GM19043 (cell line): ENCODE results near the gene FOXD2.

Experiments
- ATAC-seq: cut with Tn5 transposase; IDR thresholded peaks from one replicate; pipeline ENCODE4 v1.9.1; 2021; ENCODE audit warnings: low read depth; ENCODE audit not compliant: unreplicated experiment

Gene FOXD2

DNA sequence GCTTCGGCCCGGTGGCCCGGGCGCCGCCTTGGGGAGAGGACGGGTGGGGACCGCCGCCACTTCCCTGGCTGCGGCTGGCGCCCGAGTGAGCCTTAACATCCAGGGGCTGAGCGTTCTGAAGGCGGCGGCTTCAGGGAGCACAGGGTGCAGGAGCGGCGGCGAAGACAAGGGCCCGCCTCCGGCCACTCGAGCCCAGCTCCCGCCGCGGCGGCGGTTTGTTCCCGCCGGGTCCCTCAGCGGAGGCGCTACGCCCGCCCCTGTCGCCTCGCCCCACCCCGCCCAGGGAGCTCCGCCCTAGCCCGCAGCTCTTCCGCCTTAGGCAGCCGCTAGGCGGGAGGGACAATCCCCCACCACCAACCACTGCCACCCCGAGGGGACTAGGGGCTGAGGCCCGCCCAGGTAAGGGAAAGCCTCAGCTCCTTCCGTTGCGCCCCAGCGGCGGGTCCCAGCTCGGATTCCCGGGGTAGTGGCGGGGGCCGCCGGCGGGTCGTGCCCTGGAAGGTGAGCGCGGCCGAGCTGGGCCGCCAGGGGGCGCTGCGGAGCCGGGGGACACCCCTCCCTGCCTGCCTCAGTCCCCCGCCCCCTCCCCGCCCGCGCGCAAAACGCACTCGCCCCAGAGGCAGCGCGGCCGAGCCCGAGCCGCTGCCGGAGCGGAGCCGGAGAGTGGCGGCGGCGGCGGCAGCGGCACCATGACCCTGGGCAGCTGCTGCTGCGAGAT lies at the start of gene FOXD2:
Gene FOXD2, plus strand, starts transcription at position 598 of the 718 bp plus-strand sequence. Its CDS starts 92 bp downstream, at position 690.
- ATAC-seq = peak; percentile 73

DNA sequence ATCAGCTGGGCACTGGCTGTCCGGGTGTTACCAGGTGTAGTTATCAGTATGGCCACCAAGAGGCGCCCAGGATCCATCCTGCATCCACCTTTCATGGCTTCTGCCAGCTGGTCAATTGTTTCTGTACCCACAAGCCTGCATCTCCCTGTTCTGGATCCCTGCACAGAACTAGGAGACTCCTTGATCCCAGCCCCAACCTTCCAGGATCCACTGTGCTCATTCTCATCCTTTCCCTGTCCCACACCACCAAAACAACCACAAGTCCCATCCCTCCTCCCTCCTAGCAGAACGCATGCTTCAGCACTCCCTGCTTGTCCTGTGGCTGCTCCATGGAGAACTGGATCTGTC lies 49.0 kb upstream of the FOXD2 start:
- ATAC-seq = peak; percentile 71

DNA sequence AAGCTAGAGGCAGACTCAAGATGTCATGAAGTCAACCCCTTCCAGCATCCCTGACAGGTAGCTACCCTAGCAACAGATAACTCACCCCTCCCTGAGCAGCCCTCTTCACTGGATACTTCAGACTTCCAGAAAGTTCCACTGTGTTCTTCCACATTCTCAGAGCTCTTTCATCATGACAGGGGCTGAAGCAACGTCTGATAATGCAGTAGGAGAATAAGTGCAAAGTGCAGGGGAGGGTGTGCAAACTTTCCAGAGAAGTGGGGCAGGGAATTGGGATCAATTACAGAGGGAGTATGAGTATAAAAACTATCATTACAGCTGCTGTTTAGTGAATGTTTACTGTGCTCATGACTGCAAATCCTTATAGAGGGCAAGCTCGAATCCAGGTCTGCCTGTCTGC lies 48.1 kb upstream of the FOXD2 start:
- no peak for ATAC-seq

DNA sequence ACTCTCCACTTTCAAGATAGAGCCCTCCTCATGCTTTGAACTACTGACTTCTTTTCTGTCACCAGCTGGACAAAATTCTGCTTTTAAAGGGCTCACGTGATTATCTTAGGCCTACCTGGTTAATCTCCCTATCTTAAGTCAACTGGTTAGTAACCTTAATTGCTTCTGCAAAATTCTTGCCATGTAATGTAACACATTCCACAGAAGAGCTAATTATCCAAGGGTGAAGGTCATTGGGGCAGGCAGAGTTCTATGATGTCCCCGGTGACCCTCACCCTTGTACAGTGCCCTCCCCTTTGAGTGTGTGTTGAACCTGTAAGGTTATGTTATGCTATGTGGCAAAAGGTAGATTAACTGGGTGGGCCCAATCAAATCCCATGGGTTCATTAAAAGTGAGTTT lies 47.0 kb upstream of the FOXD2 start:
- no peak for ATAC-seq

DNA sequence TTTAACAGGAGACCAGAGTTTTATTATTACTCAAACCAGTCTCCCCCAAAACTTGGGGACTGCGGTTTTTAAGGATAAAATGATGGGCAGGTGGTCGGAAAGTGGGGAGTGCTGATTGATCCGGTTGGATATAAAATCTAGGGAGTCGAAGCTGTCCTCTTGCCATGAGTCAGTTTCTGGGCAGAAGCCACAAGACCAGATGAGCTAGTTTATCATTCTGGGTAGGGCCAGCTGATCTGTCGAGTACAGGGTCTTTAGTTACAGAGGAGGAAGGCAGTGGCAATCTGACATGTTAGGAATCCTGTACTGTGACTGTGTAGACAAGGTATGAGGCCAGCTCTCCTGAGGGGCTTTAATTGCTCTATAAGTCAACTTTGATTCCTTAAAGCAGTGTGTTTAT lies 44.7 kb upstream of the FOXD2 start:
- ATAC-seq = no peak

DNA sequence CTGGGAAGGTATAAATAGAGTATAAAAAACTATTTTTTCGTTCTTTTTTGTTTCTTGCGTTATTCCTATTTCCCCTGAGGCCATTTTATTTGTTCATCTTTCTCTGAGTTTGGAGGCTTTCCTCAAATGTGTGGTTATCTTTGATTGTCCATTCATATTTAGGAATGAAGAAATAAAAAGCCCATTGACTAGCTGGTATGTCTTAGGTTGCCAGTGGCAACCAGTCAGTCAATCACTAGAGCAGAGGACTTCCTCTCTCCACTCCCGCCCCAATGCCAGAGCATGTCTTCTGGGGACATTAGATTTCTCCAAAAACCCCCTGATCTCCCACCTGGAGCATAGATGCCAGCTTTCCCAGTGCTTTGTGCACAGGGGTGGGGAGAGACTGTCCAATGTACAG lies 42.4 kb upstream of the FOXD2 start:
- ATAC-seq = no peak

DNA sequence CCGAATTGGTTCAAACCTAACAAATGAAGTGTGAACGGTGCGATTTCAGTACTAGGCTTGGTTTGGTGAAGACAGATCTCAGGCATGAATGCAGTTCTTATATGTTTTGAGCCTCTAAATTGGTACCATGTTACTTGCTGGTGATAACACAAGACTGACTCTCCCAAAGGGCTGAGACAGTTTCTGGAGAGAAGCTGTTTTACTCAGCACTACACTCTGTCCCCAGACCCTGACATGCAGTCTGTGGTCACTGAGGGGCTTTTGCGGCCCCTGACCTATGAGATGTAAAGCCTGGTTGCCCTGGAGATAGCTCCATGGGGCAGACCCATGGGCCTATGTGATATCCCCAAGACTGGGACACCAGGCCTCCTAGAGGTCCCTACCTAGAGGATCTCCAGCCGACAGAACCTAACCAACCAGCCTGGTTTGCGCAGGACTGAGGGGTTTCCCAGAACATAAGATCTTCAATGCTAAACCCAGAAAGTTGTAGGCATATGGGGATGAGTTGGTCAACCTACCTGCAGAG lies 41.1 kb upstream of the FOXD2 start:
- ATAC-seq = no peak

DNA sequence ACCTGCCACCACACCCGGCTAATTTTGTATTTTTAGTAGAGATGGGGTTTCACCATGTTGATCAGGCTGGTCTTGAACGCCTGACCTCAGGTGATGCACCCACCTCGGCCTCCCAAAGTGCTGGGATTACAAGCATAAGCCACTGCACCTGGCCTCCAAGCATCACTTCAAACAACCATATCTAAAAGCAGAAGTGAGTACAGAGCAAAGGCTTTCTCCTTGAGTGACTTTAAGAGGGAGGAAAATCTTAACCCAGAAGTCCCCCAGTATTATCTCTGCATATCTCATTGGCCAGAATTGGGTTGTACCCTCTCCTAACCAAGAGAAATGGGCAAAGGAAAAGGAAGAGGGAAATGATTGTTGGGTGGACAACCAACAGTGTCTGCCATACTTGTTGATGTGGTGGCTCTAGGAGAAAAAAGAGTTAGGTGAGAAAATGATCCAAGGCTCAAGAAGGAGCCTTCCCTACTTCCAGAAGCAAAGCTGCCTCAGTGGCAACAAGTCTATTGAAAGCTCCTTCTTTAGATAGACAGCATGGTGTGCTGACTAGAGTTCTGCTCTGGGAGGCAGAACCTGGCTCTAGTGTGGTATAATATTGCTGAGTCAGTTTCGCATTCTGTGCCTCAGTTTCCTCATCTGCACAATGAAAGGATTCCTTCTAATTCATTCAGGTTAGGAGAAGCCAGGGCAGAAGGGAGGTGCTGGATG lies 38.6 kb upstream of the FOXD2 start:
- no peak for ATAC-seq

DNA sequence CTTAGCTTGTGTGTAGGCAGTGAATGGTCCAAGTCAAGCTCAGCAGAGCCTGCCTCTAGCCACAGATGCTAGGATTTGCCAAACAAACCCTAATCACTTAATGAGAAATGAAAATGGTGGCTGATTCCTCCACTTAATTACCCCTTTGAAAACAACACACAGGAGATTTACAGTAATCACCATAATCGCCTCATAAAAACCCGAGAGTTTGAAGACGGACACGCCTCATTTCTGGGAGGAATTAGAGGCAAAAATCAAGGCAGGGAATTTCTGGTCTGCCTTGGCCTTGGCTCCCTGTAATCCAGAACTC lies 38.0 kb upstream of the FOXD2 start:
- ATAC-seq = no peak

DNA sequence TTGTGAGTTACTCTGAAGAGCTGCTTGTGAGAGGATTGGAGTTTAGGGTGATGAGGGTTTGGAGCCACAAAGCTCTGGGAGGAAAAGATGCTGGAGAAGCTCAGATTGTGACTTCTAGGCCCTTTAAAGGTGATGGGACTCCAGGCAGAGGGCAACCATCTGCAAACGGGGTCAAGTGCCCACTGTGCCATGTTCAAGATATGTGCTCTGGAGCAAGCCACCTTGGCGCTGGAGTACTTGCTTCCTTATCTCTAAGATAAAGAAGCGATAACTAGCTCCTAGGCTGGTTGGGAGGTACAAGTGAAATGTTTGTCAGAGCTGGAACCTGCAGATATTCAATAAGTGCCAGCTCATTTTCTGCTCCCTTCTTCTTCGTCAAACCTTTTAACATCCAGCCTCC lies 36.1 kb upstream of the FOXD2 start:
- ATAC-seq = no peak

DNA sequence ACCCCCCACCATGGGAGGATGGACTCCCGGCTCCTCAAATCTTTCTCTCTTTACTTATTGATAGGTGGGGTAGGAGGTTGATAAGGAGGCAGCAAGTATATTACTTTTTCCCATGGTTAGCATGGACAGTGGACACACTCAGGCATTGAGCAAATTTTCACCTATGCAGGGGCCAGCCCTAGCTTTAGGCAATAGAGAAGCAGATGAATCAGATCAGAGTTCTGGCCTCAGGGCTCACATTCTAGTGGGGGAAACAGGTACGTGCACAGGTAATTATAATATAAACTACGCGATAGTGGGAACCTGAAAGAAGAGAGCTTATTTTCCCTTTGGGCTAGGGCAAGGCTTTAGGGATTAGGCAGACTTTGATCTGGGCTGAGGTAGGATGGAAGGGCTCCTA lies 35.3 kb upstream of the FOXD2 start:
- no peak for ATAC-seq

DNA sequence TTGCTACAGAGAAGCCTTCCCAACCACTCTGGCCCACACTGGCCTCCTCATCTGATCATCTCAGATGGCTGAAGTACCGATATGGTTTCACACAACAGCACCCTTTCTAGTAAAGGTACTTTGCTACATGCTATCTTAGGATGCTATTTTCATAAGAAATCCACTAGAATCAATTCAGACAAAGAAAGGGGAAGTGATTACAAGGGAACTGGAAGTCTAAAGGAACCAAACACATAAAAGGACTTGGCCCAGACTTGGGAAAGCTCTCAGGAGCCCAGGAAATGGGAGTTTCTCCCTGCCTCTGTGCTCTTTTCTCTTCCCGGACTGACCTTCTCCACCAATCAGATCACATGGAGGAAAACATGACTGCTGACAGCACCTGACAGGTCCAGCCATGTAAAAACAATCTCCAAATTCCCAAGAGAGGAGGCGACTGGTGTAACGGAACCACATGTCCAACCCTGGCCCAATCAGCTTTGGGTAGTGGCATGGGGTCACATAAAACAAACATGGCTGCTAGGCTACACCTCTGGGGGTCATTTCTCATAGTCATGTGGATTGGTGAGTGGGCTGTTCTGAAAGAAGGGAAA lies 34.4 kb upstream of the FOXD2 start:
- no peak for ATAC-seq

DNA sequence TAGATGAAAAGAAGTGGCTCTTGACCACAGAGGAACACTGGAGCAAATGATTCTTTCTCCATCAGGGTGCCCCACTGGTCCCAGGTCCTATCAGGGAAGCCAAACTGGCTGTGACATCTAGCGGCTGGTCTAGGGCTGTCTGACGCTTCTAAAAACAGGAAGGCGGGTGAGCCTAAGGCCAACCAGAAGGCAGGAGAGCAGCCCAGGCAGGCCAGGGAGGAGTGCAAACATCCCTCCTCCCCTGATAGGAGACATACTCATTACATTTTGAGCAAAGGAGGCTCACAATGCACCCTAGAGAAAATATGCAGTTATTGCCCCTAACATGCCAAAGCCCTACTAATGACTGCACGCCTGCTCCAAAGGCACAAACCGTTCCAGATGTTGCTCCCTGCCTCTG lies 32.1 kb upstream of the FOXD2 start:
- ATAC-seq = no peak

DNA sequence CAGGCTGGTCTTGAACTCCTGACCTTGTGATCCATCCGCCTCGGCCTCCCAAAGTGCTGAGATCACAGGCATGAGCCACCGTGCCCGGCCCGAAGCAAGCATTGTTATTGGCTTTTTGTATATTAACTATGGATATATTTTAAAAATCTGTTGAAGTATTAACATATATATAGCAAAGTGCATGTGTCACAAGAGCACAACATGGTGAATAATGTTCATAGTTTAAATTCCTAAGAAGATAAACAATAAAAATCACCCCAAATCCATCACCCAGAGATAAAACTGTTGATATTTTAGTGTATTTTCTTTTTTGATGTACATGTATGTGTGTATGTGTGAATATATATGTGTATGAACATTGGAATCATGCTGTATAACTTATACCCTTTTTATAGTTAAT lies 30.9 kb upstream of the FOXD2 start:
- ATAC-seq = no peak

DNA sequence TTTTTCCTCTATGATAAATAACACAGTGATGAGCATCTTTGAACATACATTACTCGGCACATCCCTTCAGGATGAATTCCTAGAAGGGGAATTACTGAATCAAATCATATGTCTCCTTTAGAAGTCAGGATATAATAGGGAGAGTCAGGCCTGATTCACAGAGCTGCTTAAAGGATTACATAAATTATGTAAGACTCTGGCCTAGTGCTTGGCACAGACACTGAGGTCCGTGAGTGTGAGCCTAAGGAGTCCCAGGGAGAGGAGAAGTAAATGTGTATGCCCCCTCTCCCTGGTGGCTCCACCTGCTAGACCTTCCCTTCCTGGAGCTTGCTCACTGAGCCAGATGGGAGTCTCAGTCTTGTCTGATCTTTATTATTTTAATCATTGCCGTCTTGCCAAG lies 30.4 kb upstream of the FOXD2 start:
- no peak for ATAC-seq

DNA sequence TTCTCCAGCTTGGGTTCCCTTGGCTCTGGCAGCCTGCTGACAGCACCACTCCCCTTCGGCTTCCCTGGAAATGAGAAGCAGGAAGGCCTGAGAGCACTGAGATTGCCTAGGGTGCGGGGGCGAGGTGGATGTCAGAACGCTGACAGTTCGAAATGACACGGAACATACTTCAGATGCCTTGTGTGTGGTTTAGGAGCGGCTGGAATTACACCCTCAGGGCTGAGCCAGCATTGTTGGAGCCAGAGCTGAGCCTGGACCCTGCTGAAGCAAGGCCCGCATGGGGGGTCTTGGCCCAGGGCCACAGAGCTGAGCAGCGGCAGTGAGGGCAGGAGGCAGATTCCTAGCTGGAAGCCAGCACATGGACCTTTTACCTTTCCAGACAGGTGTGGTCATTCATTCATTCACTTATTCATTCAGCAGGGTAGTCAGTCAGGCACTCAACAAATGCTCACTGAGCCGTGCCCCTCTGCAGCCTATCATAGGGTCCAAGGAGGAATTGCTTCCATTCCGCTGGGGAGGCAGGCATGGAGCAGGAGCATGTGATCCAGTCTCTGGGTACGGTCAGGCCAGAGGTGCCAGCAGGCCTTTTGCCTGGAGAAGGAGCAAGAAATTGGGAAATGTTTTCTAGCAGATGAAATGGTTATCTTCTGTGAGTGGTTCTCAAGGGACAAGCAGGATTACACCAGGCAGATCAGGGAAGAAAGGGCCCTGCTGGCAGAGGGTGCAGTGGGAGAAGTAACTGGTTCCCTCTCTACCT lies 28.4 kb upstream of the FOXD2 start:
- ATAC-seq = no peak

DNA sequence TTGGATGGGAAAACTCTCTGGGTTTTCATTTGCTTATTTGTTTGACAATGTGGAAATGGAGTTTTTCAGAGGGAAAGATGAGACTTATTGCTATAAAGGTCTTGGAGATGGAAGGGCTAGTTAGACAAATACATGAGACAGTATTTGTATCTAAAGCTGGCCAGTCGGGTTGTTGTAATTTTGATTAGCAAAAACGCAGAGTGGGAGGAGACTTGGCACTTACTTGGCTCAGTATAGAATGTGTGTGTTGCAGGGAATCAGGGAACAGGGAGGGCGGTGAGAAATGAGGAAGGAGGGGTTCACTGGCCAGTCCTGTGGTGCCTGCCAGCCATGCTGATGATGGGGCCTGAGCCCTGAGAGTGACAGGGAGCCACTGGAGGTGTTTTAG lies 27.8 kb upstream of the FOXD2 start:
- ATAC-seq = no peak

DNA sequence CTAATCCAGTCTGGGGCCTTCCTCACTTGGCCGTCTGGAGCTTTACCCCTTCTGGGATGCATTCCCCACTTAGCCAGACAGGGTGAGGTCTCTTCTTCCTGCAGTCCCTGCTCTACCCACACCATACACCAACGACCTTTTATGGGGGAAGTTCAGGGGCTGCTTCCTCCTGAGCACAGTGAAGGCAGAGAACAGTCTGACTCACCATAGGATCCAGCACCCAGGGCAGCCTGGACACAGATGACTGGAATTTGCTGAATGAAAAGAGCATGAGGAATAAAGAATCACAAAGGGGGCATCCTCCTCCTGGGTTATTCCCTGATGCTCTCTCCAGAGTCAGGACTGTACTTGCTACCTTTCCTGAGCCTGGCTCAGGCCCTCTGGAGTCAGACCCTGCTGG lies 26.4 kb upstream of the FOXD2 start:
- no peak for ATAC-seq

DNA sequence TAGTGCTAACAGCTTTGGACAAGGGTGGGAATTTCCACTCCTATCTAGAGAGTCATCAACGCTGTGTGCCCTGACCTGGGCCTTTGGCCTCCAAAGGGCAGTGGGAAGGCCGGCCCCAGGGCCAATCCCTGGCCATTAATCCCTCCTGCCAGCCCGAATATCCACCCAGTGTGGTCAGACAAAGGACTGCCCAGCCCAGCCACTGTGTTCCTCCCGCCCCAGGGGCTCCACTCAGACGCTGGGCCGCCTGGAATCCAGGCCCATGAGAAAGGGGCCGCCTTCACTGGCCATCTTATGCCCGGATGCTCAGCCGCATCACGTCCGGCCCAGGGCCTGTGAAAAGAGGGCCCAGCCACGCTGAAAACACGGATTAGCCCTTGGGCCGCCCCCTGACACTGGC lies 25.4 kb upstream of the FOXD2 start:
- no peak for ATAC-seq

DNA sequence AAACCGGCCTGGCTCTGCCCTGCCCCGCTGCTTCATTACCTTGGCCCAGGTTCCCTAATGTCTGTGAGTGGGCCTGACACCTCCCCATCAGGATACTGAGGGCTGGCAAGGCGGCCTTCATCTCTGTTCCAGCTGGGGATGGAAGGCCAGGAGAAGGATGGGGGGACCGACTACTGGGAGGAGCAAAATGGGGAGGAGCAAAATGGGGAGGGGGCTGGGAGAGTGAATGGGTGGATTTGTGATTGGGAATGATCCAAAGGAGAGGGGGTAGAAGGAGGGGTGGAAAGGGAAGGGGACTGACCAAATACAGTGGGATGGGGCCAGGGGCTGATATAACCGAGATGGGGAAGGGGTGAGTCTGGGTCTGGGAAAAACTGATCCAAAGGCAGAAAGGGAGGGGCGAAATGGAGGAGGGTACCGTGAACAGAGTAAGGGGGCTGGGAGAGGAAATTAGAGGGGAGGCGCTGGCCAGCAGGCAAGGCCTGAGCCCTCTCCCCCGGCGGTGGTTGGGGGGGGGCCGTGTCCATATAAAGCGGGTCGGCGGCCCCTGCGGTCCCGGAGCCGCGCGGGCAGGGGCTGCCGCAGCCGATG lies 22.0 kb upstream of the FOXD2 start, which contains the start of gene FOXE3:
Gene FOXE3, plus strand, starts transcription at position 558 of the 591 bp plus-strand sequence. Its CDS starts 31 bp downstream, at position 589.
- ATAC-seq = no peak
